ENCODE results near the gene CFAP161. TPM values are rescaled to one million over a fixed set of nuclear protein-coding genes. Genes with fewer than 3 reads are reported as not detected.
"Not testable (repeated sequence)": the region's sequence is repeated elsewhere in the genome, so short reads cannot be mapped to it uniquely, and the experiment has no call there.

CFAP161 gene
- polyA plus RNA-seq, 3 donors, result not detected

DNA sequence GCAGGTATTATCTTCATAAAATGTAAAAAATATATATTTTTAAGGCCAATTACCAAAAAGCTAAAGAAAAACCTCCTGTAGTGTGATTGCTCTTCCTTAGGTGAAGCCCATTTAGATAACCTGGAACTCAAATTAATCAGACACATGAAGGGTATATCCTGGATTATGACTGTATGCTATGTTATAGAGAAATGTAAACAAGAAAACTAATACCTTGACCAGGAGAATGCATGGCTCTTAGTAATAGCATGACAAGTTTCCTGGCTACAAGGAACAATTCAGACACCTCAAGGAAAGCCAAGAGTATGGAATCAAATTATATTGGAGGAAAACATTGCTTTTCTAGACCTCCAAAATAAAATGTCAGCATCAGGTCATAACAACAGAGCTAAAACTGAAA lies 14.0 kb upstream of the CFAP161 start:
- Mint-ChIP-seq H3K9me3 (peaks cover 3 to 10% (median 6%) of the 10 kb centered on the region in 7 donors), H3K27me3 (ENCODE audit: low read depth in 3 of 3) (peaks cover 19 to 31% (median 19%) of the 10 kb centered on the region in 3 donors), H3K36me3 (no peaks in the 10 kb centered on the region), H3K27ac (no peak overlapping the region), H3K4me3 (no peak overlapping the region), H3K4me1 (peaks cover 5% of the 10 kb centered on the region)
- Histone ChIP-seq H3K27me3 (ENCODE audit: control insufficient read depth in 2 of 2, insufficient read depth in 2 of 2, low read length in 2 of 2) (peaks cover 18 to 31% of the 10 kb centered on the region in 2 donors), H3K9me3 (replicated peaks in 1 of 2; ENCODE audit: control insufficient read depth in 1 of 2, insufficient read depth in 1 of 2, low read length in 2 of 2) (no peaks in the 10 kb centered on the region), H2AFZ (ENCODE audit: insufficient read depth, low read depth, low read length, poor library complexity, severe bottlenecking) (no peak overlapping the region), H3K36me3 (replicated peaks in 1 of 2; ENCODE audit: control insufficient read depth in 1 of 2, insufficient read depth in 2 of 2, low read length in 2 of 2) (no peaks in the 10 kb centered on the region), H3K9ac (ENCODE audit: insufficient read depth, low read length, poor library complexity, severe bottlenecking) (no peak overlapping the region), H4K20me1 (ENCODE audit: insufficient read depth, low read length) (no peaks in the 10 kb centered on the region), H3K4me2 (replicated peaks; ENCODE audit: extremely low read depth, low read length, poor library complexity, severe bottlenecking) (no peak overlapping the region), H3K4me1 (ENCODE audit: control insufficient read depth in 1 of 2, insufficient read depth in 2 of 2, low read length in 2 of 2) (peaks cover 6 to 7% of the 10 kb centered on the region in 2 donors), H3K27ac (ENCODE audit: low read depth in 1 of 2, low read length in 2 of 2) (no peak overlapping the region), H3K79me2 (ENCODE audit: insufficient read depth, low read length) (no peaks in the 10 kb centered on the region), H3K4me3 (replicated peaks in 1 of 3; ENCODE audit: low read depth in 2 of 3, low read length in 3 of 3) (no peak overlapping the region)
- intact Hi-C loops (cut with micrococcal nuclease), result no loop called here
- DNase-seq, result no peak
- TF ChIP-seq, protein P1, sequence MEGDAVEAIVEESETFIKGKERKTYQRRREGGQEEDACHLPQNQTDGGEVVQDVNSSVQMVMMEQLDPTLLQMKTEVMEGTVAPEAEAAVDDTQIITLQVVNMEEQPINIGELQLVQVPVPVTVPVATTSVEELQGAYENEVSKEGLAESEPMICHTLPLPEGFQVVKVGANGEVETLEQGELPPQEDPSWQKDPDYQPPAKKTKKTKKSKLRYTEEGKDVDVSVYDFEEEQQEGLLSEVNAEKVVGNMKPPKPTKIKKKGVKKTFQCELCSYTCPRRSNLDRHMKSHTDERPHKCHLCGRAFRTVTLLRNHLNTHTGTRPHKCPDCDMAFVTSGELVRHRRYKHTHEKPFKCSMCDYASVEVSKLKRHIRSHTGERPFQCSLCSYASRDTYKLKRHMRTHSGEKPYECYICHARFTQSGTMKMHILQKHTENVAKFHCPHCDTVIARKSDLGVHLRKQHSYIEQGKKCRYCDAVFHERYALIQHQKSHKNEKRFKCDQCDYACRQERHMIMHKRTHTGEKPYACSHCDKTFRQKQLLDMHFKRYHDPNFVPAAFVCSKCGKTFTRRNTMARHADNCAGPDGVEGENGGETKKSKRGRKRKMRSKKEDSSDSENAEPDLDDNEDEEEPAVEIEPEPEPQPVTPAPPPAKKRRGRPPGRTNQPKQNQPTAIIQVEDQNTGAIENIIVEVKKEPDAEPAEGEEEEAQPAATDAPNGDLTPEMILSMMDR (IDR thresholded peaks at IDR 0.05), result no peak

DNA sequence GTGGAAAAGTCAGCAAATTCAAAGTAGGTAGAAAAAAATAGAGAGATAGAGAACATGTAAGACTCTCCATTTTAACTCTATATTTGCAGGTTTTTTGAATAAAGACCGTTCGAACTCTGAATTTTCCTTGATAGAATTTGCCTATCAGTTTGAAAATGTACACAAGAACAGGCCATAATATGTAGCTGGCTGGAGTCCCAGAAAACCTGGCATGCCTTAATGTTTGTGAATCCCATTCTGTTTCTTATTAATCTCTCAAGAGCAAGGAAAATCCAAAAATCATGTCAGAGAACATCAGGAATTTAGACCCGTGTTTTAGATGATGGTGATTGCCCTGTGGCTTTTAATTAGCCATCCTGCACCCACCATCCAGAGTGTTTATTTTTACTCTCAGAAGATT lies 7.2 kb upstream of the CFAP161 start:
- Mint-ChIP-seq H3K4me1 (no peaks in the 10 kb centered on the region), H3K4me3 (no peak overlapping the region), H3K9me3 (peaks cover 3 to 34% (median 16%) of the 10 kb centered on the region in 7 donors), H3K27ac (no peak overlapping the region), H3K27me3 (ENCODE audit: low read depth in 3 of 3) (peaks cover 9 to 13% (median 9%) of the 10 kb centered on the region in 3 donors), H3K36me3 (no peaks in the 10 kb centered on the region)
- TF ChIP-seq, protein P1 (IDR thresholded peaks at IDR 0.05), result no peak
- Histone ChIP-seq H3K27me3 (ENCODE audit: control insufficient read depth in 2 of 2, insufficient read depth in 2 of 2, low read length in 2 of 2) (no peaks in the 10 kb centered on the region), H2AFZ (ENCODE audit: insufficient read depth, low read depth, low read length, poor library complexity, severe bottlenecking) (no peak overlapping the region), H3K4me1 (ENCODE audit: control insufficient read depth in 1 of 2, insufficient read depth in 2 of 2, low read length in 2 of 2) (no peaks in the 10 kb centered on the region), H3K9ac (ENCODE audit: insufficient read depth, low read length, poor library complexity, severe bottlenecking) (no peak overlapping the region), H3K4me2 (replicated peaks; ENCODE audit: extremely low read depth, low read length, poor library complexity, severe bottlenecking) (no peak overlapping the region), H3K79me2 (ENCODE audit: insufficient read depth, low read length) (no peaks in the 10 kb centered on the region), H3K9me3 (replicated peaks in 1 of 2; ENCODE audit: control insufficient read depth in 1 of 2, insufficient read depth in 1 of 2, low read length in 2 of 2) (peaks cover 0 to 6% of the 10 kb centered on the region in 2 donors), H3K36me3 (replicated peaks in 1 of 2; ENCODE audit: control insufficient read depth in 1 of 2, insufficient read depth in 2 of 2, low read length in 2 of 2) (no peaks in the 10 kb centered on the region), H3K4me3 (replicated peaks in 1 of 3; ENCODE audit: low read depth in 2 of 3, low read length in 3 of 3) (no peak overlapping the region), H4K20me1 (ENCODE audit: insufficient read depth, low read length) (no peaks in the 10 kb centered on the region), H3K27ac (ENCODE audit: low read depth in 1 of 2, low read length in 2 of 2) (no peak overlapping the region)
- whole genome bisulfite sequencing (ENCODE audit: insufficient coverage), result no CpG with 5 or more reads among the region's 3 CpGs
- DNase-seq, result no peak
- intact Hi-C loops (cut with micrococcal nuclease), result no loop called here

DNA sequence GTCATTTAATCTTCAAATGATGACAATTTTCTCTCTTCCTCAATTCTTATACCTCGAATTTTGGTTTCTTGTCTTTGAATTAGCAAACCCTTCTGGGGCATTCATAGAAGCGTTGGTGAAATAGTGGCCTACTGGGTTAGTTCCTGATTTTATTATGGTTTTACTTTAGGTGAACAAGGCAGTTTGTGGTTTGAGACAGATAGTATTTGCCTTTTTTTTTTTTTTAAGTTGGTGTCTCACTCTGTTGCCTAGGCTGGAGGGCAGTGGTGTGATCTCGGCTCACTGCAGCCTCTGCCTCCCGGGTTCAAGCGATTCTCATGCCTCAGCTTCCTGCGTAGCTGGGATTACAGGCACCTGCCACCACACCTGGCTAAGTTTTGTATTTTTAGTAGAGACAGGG lies 7.4 kb downstream of the CFAP161 start:
- H2AFZ ChIP-seq (ENCODE audit: insufficient read depth, low read depth, low read length, poor library complexity, severe bottlenecking); H3K36me3 ChIP-seq (replicated peaks in 1 of 2; ENCODE audit: control insufficient read depth in 1 of 2, insufficient read depth in 2 of 2, low read length in 2 of 2); H3K9me3 Mint-ChIP-seq; intact Hi-C loops (cut with micrococcal nuclease); H3K4me2 ChIP-seq (replicated peaks; ENCODE audit: extremely low read depth, low read length, poor library complexity, severe bottlenecking); H3K27ac ChIP-seq (ENCODE audit: low read depth in 1 of 2, low read length in 2 of 2); H3K36me3 Mint-ChIP-seq; H3K79me2 ChIP-seq (ENCODE audit: insufficient read depth, low read length); H4K20me1 ChIP-seq (ENCODE audit: insufficient read depth, low read length); DNase-seq; H3K4me3 Mint-ChIP-seq; H3K4me1 ChIP-seq (ENCODE audit: control insufficient read depth in 1 of 2, insufficient read depth in 2 of 2, low read length in 2 of 2); H3K4me3 ChIP-seq (replicated peaks in 1 of 3; ENCODE audit: low read depth in 2 of 3, low read length in 3 of 3); H3K27ac Mint-ChIP-seq; H3K9ac ChIP-seq (ENCODE audit: insufficient read depth, low read length, poor library complexity, severe bottlenecking); H3K4me1 Mint-ChIP-seq; H3K27me3 ChIP-seq (ENCODE audit: control insufficient read depth in 2 of 2, insufficient read depth in 2 of 2, low read length in 2 of 2); H3K9me3 ChIP-seq (replicated peaks in 1 of 2; ENCODE audit: control insufficient read depth in 1 of 2, insufficient read depth in 1 of 2, low read length in 2 of 2): not testable (repeated sequence)
- WGBS (ENCODE audit: insufficient coverage), result 0% methylated on average over 1 of the region's 6 CpGs
- peaks cover 7 to 16% (median 9%) of the 10 kb centered on the region in 3 donors for H3K27me3 Mint-ChIP-seq (ENCODE audit: low read depth in 3 of 3)
